ENCODE measurements around the gene DHRS7B.

DHRS7B gene

GRCh38 chr17:21167303-21167702, 40.5 kb downstream of the DHRS7B start:
- peaks cover 7 to 24% (median 14%) of the 10 kb centered on the region in 10 experiments; a peak in 17 of 20 replicates for H3K4me1 ChIP-seq
- H3K4me2 ChIP-seq: no peak overlapping the region
- no peaks in the 10 kb centered on the region for H3K27me3 ChIP-seq
- H3K36me3 ChIP-seq: peaks cover 0 to 21% (median 9%) of the 10 kb centered on the region in 11 experiments; a peak in 12 of 22 replicates
- no peak for TF ChIP-seq Cebpa-rat (IDR thresholded peaks at IDR 0.05)
- H3K9ac ChIP-seq: no peak overlapping the region
- H4K20me1 ChIP-seq: peaks cover 0 to 26% (median 8%) of the 10 kb centered on the region in 11 experiments; a peak in 8 of 22 replicates
- H3K4me3 ChIP-seq: no peak overlapping the region
- H3K9me3 ChIP-seq (replicated peaks in 1 of 11): no peaks in the 10 kb centered on the region
- no peak overlapping the region for H3K27ac ChIP-seq

- H3K36me3 ChIP-seq: peaks cover 11 to 33% (median 20%) of the 10 kb centered on the region in 11 experiments; a peak in 21 of 22 replicates
- no peak for TF ChIP-seq Cebpa-rat (IDR thresholded peaks at IDR 0.05)
- no peak overlapping the region for H3K4me2 ChIP-seq
- peaks cover 7 to 24% (median 14%) of the 10 kb centered on the region in 10 experiments; a peak in 17 of 20 replicates for H3K4me1 ChIP-seq
- H3K9me3 ChIP-seq (replicated peaks in 1 of 11): no peaks in the 10 kb centered on the region
- H3K27me3 ChIP-seq: no peaks in the 10 kb centered on the region
- H3K9ac ChIP-seq: no peak overlapping the region
- H4K20me1 ChIP-seq: peaks cover 0 to 26% (median 8%) of the 10 kb centered on the region in 11 experiments; a peak in 8 of 22 replicates
- H3K27ac ChIP-seq: no peak overlapping the region
- no peak overlapping the region for H3K4me3 ChIP-seq
Measured at GRCh38 chr17:21168555-21168865, 41.7 kb downstream of the DHRS7B start.

- no peaks in the 10 kb centered on the region for H3K27me3 ChIP-seq
- no peak overlapping the region for H3K9ac ChIP-seq
- H3K4me2 ChIP-seq: no peak overlapping the region
- no peak for TF ChIP-seq Cebpa-rat (IDR thresholded peaks at IDR 0.05)
- no peaks in the 10 kb centered on the region for H3K9me3 ChIP-seq (replicated peaks in 1 of 11)
- H3K27ac ChIP-seq: no peak overlapping the region
- H3K4me1 ChIP-seq: peaks cover 7 to 24% (median 14%) of the 10 kb centered on the region in 10 experiments; a peak in 17 of 20 replicates
- no peak overlapping the region for H3K4me3 ChIP-seq
- H3K36me3 ChIP-seq: peaks cover 20 to 42% (median 30%) of the 10 kb centered on the region in 11 experiments
- peaks cover 0 to 23% (median 8%) of the 10 kb centered on the region in 11 experiments; a peak in 8 of 22 replicates for H4K20me1 ChIP-seq
Measured at GRCh38 chr17:21169496-21169895, 42.7 kb downstream of the DHRS7B start.

- no peak overlapping the region; a peak in 1 of 22 replicates for H3K27ac ChIP-seq
- peak overlapping the region in 6 of 11 experiments; percentile 24 to 72 (median 61); a peak in 11 of 22 replicates for H3K4me2 ChIP-seq
- peak overlapping the region in 1 of 11 experiments; percentile 39; a peak in 1 of 22 replicates for H3K9ac ChIP-seq
- peaks cover 26 to 54% (median 37%) of the 10 kb centered on the region in 11 experiments for H3K36me3 ChIP-seq
- H3K9me3 ChIP-seq (replicated peaks in 1 of 11): no peaks in the 10 kb centered on the region
- no peaks in the 10 kb centered on the region for H3K27me3 ChIP-seq
- peaks cover 0 to 23% (median 8%) of the 10 kb centered on the region in 11 experiments; a peak in 8 of 22 replicates for H4K20me1 ChIP-seq
- H3K4me3 ChIP-seq: no peak overlapping the region
- peaks cover 7 to 24% (median 14%) of the 10 kb centered on the region in 10 experiments; a peak in 17 of 20 replicates for H3K4me1 ChIP-seq
- no peak for TF ChIP-seq Cebpa-rat (IDR thresholded peaks at IDR 0.05)
Measured at GRCh38 chr17:21170809-21171208, 44.0 kb downstream of the DHRS7B start.

GRCh38 chr17:21171309-21171922, 44.7 kb downstream of the DHRS7B start:
- no peak for TF ChIP-seq Cebpa-rat (IDR thresholded peaks at IDR 0.05)
- Histone ChIP-seq H3K9me3 (replicated peaks in 1 of 11) (no peaks in the 10 kb centered on the region), H3K9ac (peak overlapping the region in 1 of 11 experiments; percentile 39; a peak in 1 of 22 replicates), H3K4me1 (peaks cover 7 to 24% (median 14%) of the 10 kb centered on the region in 10 experiments; a peak in 17 of 20 replicates), H3K27me3 (no peaks in the 10 kb centered on the region), H3K36me3 (peaks cover 26 to 51% (median 37%) of the 10 kb centered on the region in 11 experiments), H3K4me3 (no peak overlapping the region), H4K20me1 (peaks cover 0 to 23% (median 8%) of the 10 kb centered on the region in 11 experiments; a peak in 8 of 22 replicates), H3K4me2 (peak overlapping the region in 8 of 11 experiments; percentile 1 to 72 (median 50); a peak in 13 of 22 replicates), H3K27ac (peak overlapping the region in 2 of 11 experiments; percentile 26 to 35; a peak in 2 of 22 replicates)

- no peaks in the 10 kb centered on the region for H3K9me3 ChIP-seq (replicated peaks in 1 of 11)
- H3K4me2 ChIP-seq: peak overlapping the region in 1 of 11 experiments; percentile 65; a peak in 3 of 22 replicates
- H3K9ac ChIP-seq: no peak overlapping the region; a peak in 1 of 22 replicates
- peaks cover 26 to 54% (median 37%) of the 10 kb centered on the region in 11 experiments for H3K36me3 ChIP-seq
- no peak overlapping the region for H3K4me3 ChIP-seq
- TF ChIP-seq Cebpa-rat (IDR thresholded peaks at IDR 0.05): no peak
- H3K4me1 ChIP-seq: peaks cover 7 to 24% (median 14%) of the 10 kb centered on the region in 10 experiments; a peak in 17 of 20 replicates
- H4K20me1 ChIP-seq: peaks cover 0 to 23% (median 8%) of the 10 kb centered on the region in 11 experiments; a peak in 8 of 22 replicates
- no peaks in the 10 kb centered on the region for H3K27me3 ChIP-seq
- H3K27ac ChIP-seq: 0 out of 22 replicates have a peak overlapping the region, but pooled peaks of 1 of the 11 experiments have one; percentile 35
Measured at GRCh38 chr17:21171970-21172510, 45.3 kb downstream of the DHRS7B start.

GRCh38 chr17:21172846-21173245, 46.1 kb downstream of the DHRS7B start:
- peaks cover 0 to 23% (median 8%) of the 10 kb centered on the region in 11 experiments; a peak in 8 of 22 replicates for H4K20me1 ChIP-seq
- no peaks in the 10 kb centered on the region for H3K9me3 ChIP-seq (replicated peaks in 1 of 11)
- H3K4me1 ChIP-seq: peaks cover 7 to 24% (median 14%) of the 10 kb centered on the region in 10 experiments; a peak in 17 of 20 replicates
- no peak overlapping the region for H3K9ac ChIP-seq
- H3K4me3 ChIP-seq: no peak overlapping the region
- TF ChIP-seq Cebpa-rat (IDR thresholded peaks at IDR 0.05): no peak
- no peak overlapping the region for H3K4me2 ChIP-seq
- no peak overlapping the region for H3K27ac ChIP-seq
- peaks cover 26 to 60% (median 41%) of the 10 kb centered on the region in 11 experiments for H3K36me3 ChIP-seq
- no peaks in the 10 kb centered on the region for H3K27me3 ChIP-seq

GRCh38 chr17:21173543-21173942, 46.8 kb downstream of the DHRS7B start:
- no peak overlapping the region for H3K4me3 ChIP-seq
- TF ChIP-seq Cebpa-rat (IDR thresholded peaks at IDR 0.05): no peak
- no peak overlapping the region for H3K9ac ChIP-seq
- H3K27ac ChIP-seq: no peak overlapping the region
- H3K9me3 ChIP-seq (replicated peaks in 1 of 11): no peaks in the 10 kb centered on the region
- H3K27me3 ChIP-seq: no peaks in the 10 kb centered on the region
- H3K4me1 ChIP-seq: peaks cover 7 to 24% (median 14%) of the 10 kb centered on the region in 10 experiments; a peak in 17 of 20 replicates
- H4K20me1 ChIP-seq: peaks cover 0 to 20% (median 8%) of the 10 kb centered on the region in 11 experiments; a peak in 8 of 22 replicates
- peaks cover 21 to 63% (median 45%) of the 10 kb centered on the region in 11 experiments for H3K36me3 ChIP-seq
- no peak overlapping the region for H3K4me2 ChIP-seq

- TF ChIP-seq Cebpa-rat (IDR thresholded peaks at IDR 0.05): no peak
- Histone ChIP-seq H3K4me2 (no peak overlapping the region), H3K4me1 (peaks cover 7 to 24% (median 14%) of the 10 kb centered on the region in 10 experiments; a peak in 17 of 20 replicates), H3K9me3 (replicated peaks in 1 of 11) (peaks cover 0 to 1% (median 0%) of the 10 kb centered on the region in 11 experiments; a peak in 1 of 22 replicates), H3K36me3 (peaks cover 24 to 62% (median 47%) of the 10 kb centered on the region in 11 experiments), H4K20me1 (peaks cover 0 to 18% (median 8%) of the 10 kb centered on the region in 11 experiments; a peak in 8 of 22 replicates), H3K9ac (no peak overlapping the region), H3K4me3 (no peak overlapping the region), H3K27ac (no peak overlapping the region), H3K27me3 (no peaks in the 10 kb centered on the region)
Measured at GRCh38 chr17:21174186-21174585, 47.4 kb downstream of the DHRS7B start.
